HG03571 (cell line): ENCODE measurements around the gene LRPPRC.

Source experiments
- ATAC-seq: cut with Tn5 transposase; IDR thresholded peaks from one replicate; pipeline ENCODE4 v1.9.1; 2021; ENCODE audit not compliant: unreplicated experiment

Gene LRPPRC

DNA sequence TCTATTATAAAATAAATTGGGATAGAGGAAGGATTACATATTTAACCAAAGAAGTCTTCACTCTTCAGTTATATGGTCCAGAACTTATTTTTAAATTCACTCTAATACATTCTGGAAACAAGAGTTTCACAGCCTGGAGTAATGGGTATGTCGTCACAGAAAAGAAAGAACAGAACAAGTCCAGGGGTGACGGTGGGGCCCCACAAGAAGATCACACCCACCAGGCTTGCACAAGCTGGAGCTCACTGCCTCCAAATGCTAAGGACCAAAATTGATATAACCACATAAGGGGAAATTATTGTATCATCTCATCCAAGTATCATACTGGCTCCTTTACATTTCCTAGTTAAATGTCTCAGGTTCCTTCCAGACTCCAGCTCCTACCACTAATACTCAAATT, 11.3 kb downstream of the LRPPRC start:
- no peak for ATAC-seq

DNA sequence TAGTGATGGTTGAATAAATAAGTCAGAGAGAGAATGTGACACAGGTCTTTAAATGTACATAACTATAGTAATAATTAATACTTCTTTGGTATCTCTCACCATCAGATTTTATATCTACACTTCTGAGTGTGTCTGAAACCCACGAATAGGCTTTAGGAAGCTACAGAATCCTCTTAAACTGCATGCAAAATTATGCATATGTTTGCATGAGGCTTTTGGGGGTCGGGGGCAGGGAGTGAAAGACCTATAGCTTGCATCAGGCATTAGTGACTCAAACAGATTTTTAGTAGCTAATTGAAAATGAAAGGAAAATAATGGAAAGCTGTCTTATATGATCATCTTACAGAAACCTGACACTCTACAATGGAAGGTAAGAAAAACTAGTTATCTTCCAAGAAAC, 14.9 kb downstream of the LRPPRC start:
- no peak for ATAC-seq

DNA sequence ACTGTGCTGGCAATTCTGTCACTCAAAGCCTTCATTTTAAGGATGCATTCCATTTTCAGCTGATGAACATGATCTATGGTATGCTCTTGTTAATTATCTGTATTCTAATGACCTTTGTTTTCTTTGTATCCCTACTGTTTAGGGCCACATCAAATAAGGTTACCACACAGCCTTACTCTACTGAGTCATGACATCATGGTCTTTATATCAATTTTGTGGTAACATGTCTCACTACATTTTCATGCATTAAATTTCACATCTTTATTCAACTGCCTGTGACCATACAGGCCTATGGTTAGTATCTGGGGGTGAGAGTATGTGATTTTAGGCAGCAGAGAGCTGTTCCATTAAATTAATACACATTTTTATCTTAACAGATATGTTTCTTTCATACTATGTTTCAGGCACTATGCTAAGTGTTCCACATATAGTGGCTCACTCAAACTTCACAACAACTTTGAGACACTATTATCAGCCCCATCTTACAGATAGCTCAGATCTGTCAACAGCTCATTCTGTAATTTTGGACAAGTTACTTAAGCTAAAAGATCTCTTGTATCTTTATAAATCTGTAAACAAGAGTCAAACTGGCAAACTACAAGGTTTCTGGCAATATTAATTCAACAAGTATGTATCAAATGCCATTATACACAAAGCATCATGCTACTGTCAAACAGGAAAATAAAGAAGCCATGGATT, 18.0 kb downstream of the LRPPRC start:
- ATAC-seq = no peak

DNA sequence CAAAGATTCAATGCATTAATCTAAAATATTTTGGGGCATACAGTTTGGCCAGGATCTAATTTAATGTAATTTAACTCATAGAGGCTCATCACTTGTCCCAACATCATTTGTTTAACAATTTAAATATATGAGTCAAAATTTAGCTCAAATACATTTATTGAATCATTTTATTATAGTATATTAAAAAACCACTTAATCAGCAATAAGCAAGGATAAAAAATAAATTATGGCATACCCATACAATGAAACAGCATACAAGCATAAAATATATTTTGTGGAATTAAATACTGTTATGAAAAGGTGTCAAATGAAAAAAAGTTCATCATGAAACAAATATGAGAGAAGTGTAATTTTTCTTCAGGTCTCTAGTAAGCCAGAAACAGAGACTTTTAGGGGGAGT, 34.9 kb downstream of the LRPPRC start:
- ATAC-seq = no peak

DNA sequence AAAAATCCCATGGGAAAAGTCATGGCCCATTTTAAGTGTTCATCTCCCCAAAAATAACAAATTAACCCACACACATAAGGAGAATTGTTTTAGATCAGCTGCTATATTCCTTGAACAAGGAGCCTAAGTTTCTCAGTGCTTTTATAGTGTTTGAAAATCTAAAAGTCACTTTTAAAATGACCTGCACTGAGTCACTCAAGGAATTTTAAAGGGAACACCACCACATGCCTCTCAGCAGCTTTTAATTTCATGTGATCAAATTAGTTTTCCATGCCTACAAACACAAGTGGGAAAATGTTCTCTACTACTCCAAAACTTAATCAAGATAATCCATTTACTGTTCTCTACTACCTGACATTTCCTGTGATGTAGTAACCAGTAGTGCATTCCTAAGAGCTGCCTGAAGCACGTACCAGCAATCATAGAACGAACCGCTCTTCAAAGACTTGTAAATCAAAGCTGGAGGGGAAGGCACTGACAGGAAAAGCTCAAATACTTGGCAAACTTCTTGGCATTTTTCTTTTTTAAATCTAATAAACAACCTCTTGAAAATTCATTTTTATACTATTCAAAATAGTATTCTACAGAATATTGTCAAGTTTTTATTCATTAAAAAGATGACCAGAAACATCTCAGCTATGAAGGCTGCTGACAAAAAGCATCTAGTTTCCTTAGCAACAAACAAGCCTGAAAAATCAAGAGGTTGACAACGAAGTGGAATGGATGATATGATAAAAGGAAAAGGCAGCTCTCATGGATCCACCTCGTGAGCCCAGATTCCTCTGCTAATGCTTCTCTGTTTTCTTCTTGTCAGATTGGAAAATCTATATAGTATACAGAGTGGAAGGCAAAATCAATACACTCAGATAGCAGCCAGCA, 37.2 kb downstream of the LRPPRC start:
- no peak for ATAC-seq

DNA sequence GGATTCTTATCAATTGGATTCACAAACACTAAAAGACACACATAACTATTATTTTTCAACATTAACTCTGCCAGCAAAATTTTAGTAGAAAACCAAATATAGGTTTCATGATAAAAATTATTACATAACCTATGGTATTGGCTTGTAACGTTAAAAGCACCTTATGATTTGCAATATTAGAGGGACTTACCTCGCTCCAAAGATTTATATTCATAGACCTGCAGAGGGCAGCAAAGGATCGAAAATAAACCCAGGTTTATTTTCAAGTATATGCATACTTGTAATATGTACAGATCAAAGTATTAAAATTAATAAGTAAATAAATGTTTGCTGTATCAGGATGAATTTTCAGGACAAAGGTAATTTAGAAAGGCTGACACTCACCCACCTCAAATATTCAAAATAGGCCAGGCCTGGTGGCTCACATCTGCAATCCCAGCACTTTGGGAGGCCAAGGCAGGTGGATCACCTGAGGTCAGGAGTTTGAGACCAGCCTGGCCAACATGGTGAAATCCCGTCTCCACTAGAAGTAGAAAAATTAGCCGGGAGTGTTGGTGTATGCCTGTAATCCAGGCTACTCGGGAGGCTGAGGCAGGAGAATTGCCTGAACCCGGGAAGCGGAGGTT, 45.3 kb downstream of the LRPPRC start:
- ATAC-seq = no peak

DNA sequence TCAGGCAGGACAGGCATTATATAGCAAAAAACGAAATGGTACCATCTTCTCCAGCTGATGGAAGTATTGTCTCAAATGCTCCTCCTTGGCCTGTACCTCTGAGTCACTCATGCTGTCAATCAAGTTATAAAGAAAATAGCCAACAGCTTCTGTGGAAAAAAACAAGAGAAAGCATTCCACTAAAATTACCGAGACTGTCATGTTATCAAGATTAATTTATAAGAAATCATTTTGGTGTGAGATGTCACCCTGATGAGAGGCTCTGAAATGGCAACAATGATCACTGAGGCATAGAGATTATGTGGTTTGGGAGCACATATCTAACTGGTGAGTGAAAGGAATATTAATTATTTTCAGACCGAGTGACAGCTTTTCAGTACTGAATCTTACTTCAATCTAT, 47.4 kb downstream of the LRPPRC start:
- no peak for ATAC-seq

DNA sequence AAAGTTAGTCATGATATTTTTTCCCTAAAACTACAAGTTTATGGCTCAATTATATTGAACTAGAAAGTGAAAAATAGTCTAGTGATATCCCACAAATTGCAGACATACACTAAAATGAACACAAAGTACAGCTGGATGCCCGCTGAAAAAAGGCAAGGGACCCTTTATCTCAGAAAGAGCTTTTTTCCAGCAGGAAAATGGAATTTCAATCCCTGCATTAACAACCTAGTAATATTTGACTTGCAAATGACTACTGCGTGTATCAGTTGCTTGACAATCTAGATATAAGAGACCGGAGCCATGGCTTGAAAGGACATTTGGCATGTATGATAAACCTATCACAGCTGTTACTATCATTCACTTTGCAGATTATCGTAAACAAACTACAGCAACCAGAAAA, 49.1 kb downstream of the LRPPRC start:
- no peak for ATAC-seq

DNA sequence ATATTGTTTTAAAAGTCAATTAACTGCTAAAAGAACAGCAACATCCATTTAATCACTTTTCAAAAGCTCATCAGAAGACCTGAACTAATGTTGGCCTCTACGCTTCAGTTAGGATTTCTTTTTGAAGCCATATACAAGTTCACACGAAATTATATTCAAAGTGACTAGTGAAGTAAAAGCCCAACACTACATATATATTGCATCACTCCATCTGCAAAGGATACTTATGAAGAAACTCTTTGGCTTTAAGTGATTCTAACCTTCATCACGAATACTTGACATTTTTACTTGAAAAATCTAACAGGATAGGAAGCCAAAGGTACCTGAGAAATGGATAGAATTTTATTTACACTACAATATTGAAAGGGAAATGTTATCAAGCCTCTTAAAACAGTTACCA, 50.4 kb downstream of the LRPPRC start:
- no peak for ATAC-seq

DNA sequence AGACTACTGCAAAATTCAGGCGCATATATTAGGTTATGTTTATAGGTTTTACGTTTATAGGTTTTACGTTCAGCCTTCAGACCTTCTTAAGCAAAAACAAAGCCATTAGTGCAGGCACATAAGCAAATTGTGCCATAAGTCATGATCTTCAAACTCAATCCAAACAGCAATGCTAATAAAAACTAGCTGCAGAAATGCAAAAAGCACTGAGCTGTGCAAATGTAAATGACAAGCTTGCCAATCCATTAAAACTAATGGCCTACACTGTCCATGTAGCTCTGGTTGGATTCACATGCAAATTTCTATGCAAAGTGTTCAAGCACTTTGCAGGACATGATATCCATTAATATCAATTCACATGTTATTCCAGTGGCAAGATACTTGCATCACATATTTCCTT, 50.9 kb downstream of the LRPPRC start:
- ATAC-seq = no peak

DNA sequence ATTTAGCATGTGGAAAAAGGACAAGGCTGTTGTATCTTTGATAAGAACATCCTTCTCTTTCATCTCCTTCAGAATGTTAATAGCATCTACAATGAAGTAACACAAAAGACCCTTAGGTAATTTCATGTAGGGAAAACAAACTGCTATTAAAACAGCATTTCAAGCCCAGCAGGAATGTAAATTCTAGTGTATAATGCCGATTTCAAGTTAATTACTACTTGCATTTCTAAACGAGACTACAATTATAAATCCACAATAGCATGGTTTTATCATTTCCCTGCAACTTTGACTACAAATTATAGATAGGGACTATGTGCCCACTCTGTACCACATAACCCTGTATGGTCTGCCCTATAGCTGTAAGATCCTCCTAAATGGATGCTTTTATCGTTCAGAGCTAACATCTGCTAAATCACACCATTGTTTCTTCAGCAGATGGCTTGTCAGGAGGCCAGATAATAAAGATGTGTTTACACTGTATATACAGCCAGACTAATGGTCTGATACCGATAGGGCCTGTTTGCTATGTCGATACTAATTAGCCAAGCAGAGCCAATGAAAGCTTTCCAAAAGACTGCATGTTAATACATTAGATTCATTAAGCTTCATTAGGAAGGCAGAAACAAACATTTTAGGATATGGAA, 51.9 kb downstream of the LRPPRC start:
- ATAC-seq = no peak

DNA sequence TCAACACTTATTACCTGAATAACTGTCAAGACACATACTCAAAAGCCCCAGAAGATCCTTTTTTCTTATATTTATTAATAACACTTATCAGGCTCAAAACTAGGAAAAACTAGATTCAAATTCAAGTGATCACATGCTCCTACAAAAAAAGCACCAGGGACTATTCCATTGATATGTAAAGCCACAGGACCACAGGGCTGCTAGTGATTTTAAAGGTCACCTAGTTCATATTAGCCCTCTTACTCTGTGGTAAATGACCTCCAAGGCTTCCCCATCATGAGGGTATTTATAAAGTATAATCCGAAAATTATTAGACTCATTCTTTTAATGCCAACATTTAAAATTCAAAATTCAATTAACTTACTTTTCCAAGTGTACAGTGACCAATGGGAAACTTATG, 52.5 kb downstream of the LRPPRC start:
- ATAC-seq = no peak

DNA sequence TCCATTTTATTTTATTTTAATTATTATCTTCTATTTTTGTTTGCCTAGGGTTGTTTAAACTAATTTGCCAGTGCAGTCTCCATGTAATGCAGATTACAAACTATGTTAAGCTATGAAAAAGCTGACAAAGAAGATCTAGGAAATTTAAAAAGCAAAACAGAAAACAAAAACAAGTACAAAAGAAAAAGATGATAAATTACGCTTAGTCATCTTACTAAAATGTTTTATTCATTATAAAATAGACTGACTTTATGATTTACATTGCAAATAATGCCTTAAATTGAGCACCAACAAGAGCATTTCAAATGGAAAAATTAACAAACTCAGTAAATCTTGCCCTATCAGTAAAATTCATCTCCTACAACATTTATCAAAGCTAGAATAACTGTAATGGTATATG, 52.9 kb downstream of the LRPPRC start:
- ATAC-seq = no peak

DNA sequence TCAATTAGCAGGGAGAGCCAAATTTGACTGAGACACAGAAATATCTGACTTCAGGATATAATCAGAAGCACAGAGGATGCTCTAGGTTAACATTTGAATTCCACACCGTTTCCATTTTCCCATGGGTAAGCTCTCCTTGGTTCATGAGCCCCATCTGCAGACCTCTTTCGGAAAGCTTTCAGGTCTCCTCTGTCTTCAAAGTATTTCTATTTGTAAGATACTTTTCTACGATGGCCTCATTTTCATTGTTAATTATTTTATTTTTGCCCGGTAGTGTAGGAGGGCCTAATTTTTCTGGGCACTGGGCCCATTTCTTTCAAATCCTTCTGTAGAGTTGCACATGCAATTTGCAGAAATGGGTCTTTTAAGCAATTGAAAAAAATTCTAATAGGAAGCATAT, 53.8 kb downstream of the LRPPRC start:
- ATAC-seq = no peak

DNA sequence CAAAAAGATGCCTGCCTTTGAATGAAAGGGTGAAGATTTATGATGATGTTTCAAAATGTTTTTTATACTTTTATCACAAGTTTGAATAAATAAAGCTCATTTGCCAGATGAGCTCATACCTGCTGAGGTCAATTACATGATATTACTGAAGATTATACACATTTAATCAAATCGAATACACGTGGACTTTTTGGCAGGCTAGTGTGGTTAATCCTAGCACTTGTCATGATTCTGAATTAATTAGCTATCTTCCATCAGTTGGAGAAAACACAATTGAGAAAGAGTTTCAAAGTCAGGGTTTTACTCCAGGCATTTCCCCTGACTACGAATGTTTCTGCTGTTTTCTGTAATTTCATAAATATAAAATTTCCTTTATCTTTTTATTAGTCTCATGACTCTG, 54.4 kb downstream of the LRPPRC start:
- no peak for ATAC-seq

DNA sequence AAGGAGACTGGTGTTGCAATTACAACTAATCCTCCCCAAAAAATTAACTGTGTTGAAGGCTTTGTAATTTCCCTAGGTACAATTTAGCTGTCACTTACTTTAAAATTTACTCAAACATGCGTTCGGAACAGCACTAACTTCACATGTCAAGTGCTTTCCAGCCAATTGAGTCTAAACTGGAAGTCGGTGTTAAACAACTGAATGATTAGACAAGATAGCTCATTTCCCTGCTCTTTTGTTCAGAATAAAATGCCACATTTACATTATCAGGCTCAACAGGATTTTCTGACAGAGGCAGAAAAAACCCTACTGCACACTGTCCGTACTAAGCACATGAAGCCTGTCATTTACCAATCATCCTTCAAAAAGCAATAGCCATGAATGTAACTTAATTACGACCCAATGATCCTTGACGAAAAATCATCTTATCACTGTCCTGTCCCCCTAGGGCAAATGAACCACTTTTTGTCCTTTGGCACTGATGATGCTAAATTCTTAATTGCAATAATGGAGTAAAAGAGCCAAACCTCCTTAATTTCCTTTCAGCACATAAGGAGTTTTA, 56.0 kb downstream of the LRPPRC start:
- ATAC-seq = no peak

DNA sequence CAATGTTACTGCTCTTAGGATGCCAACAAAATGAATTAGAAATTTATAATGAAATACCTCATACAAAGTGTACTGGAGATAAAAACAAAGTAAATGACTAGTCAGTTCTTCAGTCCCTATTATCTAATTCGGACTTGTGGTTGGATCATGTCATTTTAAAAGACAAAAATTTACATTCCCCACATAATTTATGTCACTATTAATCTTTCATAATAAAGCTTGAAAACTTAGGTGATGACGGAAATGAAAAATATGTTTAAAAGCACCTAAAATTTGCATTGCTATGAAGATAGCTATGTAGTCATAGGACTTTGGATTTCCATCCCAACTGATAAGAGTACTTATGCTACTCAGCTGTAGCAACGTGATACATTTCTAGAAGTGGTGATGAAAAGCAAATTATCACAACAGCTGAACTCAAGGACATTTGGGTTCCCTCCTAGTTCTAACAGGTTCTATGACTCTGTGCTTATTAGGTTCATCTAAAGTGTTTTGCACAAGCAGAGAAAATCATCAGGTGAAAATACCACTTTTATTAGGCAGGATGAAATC, 58.4 kb downstream of the LRPPRC start:
- no peak for ATAC-seq

DNA sequence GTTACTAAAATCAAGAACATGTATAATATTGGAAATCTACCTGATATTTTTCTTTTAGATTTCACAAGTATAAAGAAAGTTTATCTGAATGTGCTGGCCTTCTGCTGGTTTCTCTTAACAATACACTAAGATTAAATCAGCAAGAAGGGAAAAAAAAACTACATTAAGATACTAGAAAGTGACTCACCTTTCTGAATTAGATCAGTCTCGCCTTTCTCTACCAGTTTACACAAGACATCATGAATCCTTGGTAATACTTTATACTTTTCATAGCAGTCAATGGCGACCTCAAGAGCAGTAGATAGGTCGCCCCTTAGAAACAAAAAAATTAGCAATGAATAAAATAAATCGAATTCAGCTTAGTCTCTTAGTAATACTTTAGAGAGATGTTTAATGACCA, 61.2 kb downstream of the LRPPRC start:
- ATAC-seq = no peak

DNA sequence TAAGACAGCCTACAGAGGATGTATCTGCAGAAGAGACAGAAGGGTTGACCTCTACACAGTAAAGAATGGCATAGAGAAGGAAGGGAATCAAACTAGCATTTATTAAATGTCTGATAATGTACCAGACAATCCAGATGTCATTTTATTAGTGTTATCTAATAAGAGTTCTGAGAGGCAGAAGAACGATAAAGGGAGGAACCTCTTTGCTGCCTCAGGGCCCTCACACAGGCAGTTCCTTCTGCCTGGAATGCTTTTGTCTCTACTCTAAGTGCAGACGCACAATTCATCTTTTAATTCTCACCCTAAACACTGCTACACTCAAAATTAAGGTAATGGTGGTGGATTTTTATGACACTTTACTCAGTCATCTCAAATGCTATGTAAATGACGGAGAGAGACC, 64.5 kb downstream of the LRPPRC start:
- ATAC-seq = no peak

DNA sequence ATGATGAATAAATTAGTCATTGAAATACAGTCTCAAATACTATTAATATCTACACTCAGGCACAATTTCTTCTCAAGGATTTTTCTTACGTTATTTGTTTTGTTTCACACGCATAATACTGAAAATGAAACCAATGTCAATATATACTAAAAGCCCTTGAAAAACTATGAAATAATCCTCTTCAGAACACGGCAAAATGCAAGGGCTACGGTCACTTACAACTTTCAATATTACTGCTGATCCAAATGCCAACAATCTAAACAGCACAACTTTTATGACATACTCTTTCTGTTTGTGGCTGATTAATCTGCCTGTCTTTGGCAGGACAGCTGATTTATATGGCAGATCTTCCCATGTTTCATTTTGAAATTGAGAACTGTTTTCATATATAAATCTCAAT, 68.3 kb downstream of the LRPPRC start:
- no peak for ATAC-seq

DNA sequence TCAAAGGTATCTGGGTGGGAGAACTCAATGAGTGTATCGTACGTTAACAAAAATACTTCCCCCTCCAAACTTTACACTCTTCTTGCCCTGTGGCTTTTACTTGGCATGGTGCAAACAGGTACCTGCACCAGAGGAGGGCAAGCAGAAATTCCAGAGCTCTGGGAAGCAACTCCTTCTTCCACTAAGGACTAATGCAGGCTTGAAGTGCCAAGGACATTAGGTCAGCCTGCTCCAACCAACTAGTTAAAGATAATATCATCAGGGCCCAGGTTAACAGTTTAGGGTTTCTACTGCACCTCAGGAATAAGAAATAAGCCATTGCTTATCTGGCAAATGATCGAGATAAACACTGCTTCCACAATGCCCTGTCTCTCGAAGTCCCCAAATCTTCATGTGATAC, 70.4 kb downstream of the LRPPRC start:
- ATAC-seq = no peak
